HCT116 (cell line): Measurements from ENCODE around the gene MYO7B. TPM values are rescaled to one million over a fixed set of nuclear protein-coding genes. Genes with fewer than 3 reads are reported as not detected.

Experiments
- ATAC-seq: fragments of 200-7000 bp; cut with Tn5 transposase; 2 replicates; pipeline ENCODE4 v1.9.1; 2020; ENCODE audit warnings: mild to moderate bottlenecking, moderate library complexity
- BruUV-seq: library from RNA; stranded (reverse); fragments of 400-500 nt; replicated peaks from 2 replicates; lab custom pipeline; 2021; lab: Mats Ljungman, UMichigan
- CTCF ChIA-PET: fragments of 300-600 bp; sonication (Branson Sonifier 250); formaldehyde crosslinking; loops from one replicate; lab custom pipeline; 2021; ENCODE audit warnings: antibody characterized with exemption; lab: Charles Lee
- POLR2A ChIA-PET: fragments of 300-600, 350-600 bp; sonication (Branson Sonifier 250); formaldehyde crosslinking; loops from one replicate; lab custom pipeline; 2021; ENCODE audit warnings: antibody characterized with exemption; lab: Charles Lee
- RAD21 ChIA-PET, 2 experiments: fragments of 300-600 bp; sonication (Branson Sonifier 250); formaldehyde crosslinking; loops; one replicate each; lab custom pipeline; 2023; ENCODE audit warnings: low total read pairs in 2 of 2; ENCODE audit not compliant: uncharacterized antibody in 2 of 2, unreplicated experiment in 2 of 2, low non-redundant PET in 1 of 2; lab: Charles Lee
- DNase-seq: peaks from one replicate; pipeline ENCODE4 v3.0.0-alpha.2; 2010; ENCODE audit warnings: low read depth, low spot score
- H2AFZ ChIP-seq: fragments of 200-600 bp; shearing (Covaris generic), sonication (generic); 2 replicates; pipeline ENCODE4 v1.6.1; 2017; ENCODE audit warnings: low read depth, mixed run types, mixed read lengths, antibody characterized with exemption, low read length; ENCODE audit not compliant: poor library complexity, severe bottlenecking
- H3K27ac ChIP-seq: 2 replicates; pipeline ENCODE4 v1.5.1; 2012; ENCODE audit warnings: low read depth, low read length
- H3K27me3 ChIP-seq: fragments of 200-600 bp; sonication (generic); 2 replicates; pipeline ENCODE4 v1.6.1; 2016; ENCODE audit warnings: mixed run types, low read length, mixed read lengths; ENCODE audit not compliant: insufficient read depth
- H3K36me3 ChIP-seq, 2 experiments: fragments of 200-500 bp in 1 of 2; fragments of 200-600 bp in 1 of 2; sonication (Bioruptor generic) in 1 of 2; sonication (generic) in 1 of 2; 2 replicates each; pipeline versions ENCODE4 v1.5.1 to v1.6.1; 2014 to 2016; ENCODE audit warnings: low read length in 2 of 2, inconsistent platforms in 1 of 2, mixed read lengths in 1 of 2, mixed run types in 1 of 2; ENCODE audit not compliant: insufficient read depth in 2 of 2, control insufficient read depth in 1 of 2
- H3K4me1 ChIP-seq, 2 experiments: fragments of 200-600 bp in 1 of 2; sonication (generic) in 1 of 2; 2 replicates each; pipeline versions ENCODE4 v1.5.1 to v1.6.1; 2012 to 2017; ENCODE audit warnings: low read length in 2 of 2, inconsistent platforms in 1 of 2, mild to moderate bottlenecking in 1 of 2, mixed read lengths in 1 of 2, mixed run types in 1 of 2, moderate library complexity in 1 of 2; ENCODE audit not compliant: insufficient read depth in 2 of 2, control insufficient read depth in 1 of 2
- H3K4me2 ChIP-seq: fragments of 200-600 bp; sonication (generic); 2 replicates; pipeline ENCODE4 v1.6.1; 2017; ENCODE audit warnings: mixed run types, low read length, mixed read lengths
- H3K4me3 ChIP-seq, 2 experiments: fragments of 200-600 bp in 1 of 2; sonication (generic) in 1 of 2; replicated peaks in 1 of 2; 2 replicates each; pipeline ENCODE4 v1.5.1; 2011 to 2016; ENCODE audit warnings: low read length in 2 of 2, control low read depth in 1 of 2, low read depth in 1 of 2, mild to moderate bottlenecking in 1 of 2, mixed read lengths in 1 of 2, mixed run types in 1 of 2
- H3K79me2 ChIP-seq: fragments of 200-600 bp; sonication (generic); 2 replicates; pipeline ENCODE4 v1.6.1; 2017; ENCODE audit warnings: mild to moderate bottlenecking, mixed run types, low read length, moderate library complexity, mixed read lengths; ENCODE audit not compliant: insufficient read depth
- H3K9ac ChIP-seq: fragments of 200-600 bp; sonication (generic); 2 replicates; pipeline ENCODE4 v1.6.1; 2016; ENCODE audit warnings: low read length, mixed read lengths
- H3K9me2 ChIP-seq: fragments of 200-600 bp; sonication (generic), shearing (Covaris generic); 2 replicates; pipeline ENCODE4 v1.6.1; 2017; ENCODE audit warnings: mixed run types, mild to moderate bottlenecking, moderate library complexity; ENCODE audit not compliant: insufficient read depth
- H3K9me3 ChIP-seq, 2 experiments: fragments of 200-500 bp in 1 of 2; fragments of 200-600 bp in 1 of 2; sonication (Bioruptor generic) in 1 of 2; sonication (generic) in 1 of 2; 2 replicates each; pipeline ENCODE4 v1.6.1; 2014 to 2017; ENCODE audit warnings: low read length in 2 of 2, mixed read lengths in 2 of 2, inconsistent platforms in 1 of 2, low read depth in 1 of 2, mild to moderate bottlenecking in 1 of 2, mixed run types in 1 of 2, moderate library complexity in 1 of 2; ENCODE audit not compliant: control insufficient read depth in 1 of 2, insufficient read depth in 1 of 2
- H4K20me1 ChIP-seq: fragments of 200-600 bp; sonication (generic), shearing (Covaris generic); 2 replicates; pipeline ENCODE4 v1.6.1; 2017; ENCODE audit warnings: mixed run types, mild to moderate bottlenecking, moderate library complexity; ENCODE audit not compliant: insufficient read depth
- ATF3 ChIP-seq: IDR thresholded peaks from 2 replicates; pipeline ENCODE4 v1.6.1; 2012
- EGR1 ChIP-seq: IDR thresholded peaks from 2 replicates; pipeline ENCODE4 v1.6.1; 2012; ENCODE audit warnings: low read depth
- ELF1 ChIP-seq: IDR thresholded peaks from 2 replicates; pipeline ENCODE4 v1.6.1; 2012; ENCODE audit warnings: low read depth, borderline replicate concordance
- MAX ChIP-seq: IDR thresholded peaks from 2 replicates; pipeline ENCODE4 v1.6.1; 2012
- SIN3A ChIP-seq: IDR thresholded peaks from 2 replicates; pipeline ENCODE4 v1.6.1; 2012; ENCODE audit warnings: low read depth
- YY1 ChIP-seq: IDR thresholded peaks from 2 replicates; pipeline ENCODE4 v1.6.1; 2011; ENCODE audit warnings: low read length, low read depth, moderate library complexity, mild to moderate bottlenecking; ENCODE audit not compliant: insufficient replicate concordance; ENCODE audit errors: extremely low read depth
- ZFX ChIP-seq: fragments of 450-650 bp; IDR thresholded peaks from 2 replicates; pipeline ENCODE4 v1.6.1; 2017
- intact Hi-C: fragments of 100-400 bp; cut with micrococcal nuclease; formaldehyde crosslinking; loops from 2 replicates; pipeline ENCODE4 v1.10.0; 2022
- total RNA-seq: library from RNA; stranded (reverse); gene quantifications from one replicate; pipeline ENCODE4 v1.2.1, GENCODE V29; 2021; ENCODE audit not compliant: unreplicated experiment
- TF ChIP-seq, protein P1 (sequence below), 3 experiments: fragments of 200-600 bp in 1 of 3; sonication (generic) in 1 of 3; IDR thresholded peaks in 2 of 3; conservative IDR thresholded peaks in 1 of 3; 2 replicates each; pipeline ENCODE4 v1.5.1; 2012 to 2017; ENCODE audit warnings: low read depth in 2 of 3, low read length in 2 of 3, antibody characterized with exemption in 1 of 3, borderline replicate concordance in 1 of 3, control low read depth in 1 of 3, mild to moderate bottlenecking in 1 of 3, mixed read lengths in 1 of 3, mixed run types in 1 of 3, moderate library complexity in 1 of 3; ENCODE audit not compliant: insufficient read depth in 1 of 3

Gene MYO7B
- total RNA-seq, 1 experiment from 2014 or later, result 0.07 TPM

DNA sequence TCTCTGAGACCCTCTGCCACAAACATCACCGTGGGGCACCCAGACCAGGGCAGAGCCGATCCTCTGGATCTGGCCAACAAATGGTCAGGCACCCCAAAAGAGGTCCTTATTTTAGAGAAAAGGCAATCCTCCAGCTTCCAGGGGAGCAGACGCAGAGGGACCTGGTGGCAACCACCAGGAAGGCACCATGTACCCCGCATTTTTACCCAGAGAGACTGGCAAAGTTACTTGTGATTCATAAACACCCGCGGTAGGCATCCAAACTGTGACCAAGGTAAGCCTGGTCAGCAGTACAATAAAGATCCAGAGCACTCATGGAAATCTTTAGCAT lies 129.4 kb downstream of the MYO7B start:
- ATAC-seq, result no peak
- H3K9me3 ChIP-seq, result no peaks in the 10 kb centered on the region; a peak in 1 of 4 replicates
- H3K9ac ChIP-seq, result no peak overlapping the region
- H3K4me2 ChIP-seq, result no peak overlapping the region
- POLR2A ChIA-PET, result no interaction called here
- peaks cover 0 to 8% of the 10 kb centered on the region in 2 experiments; a peak in 1 of 4 replicates for H3K4me1 ChIP-seq
- H4K20me1 ChIP-seq, result no peaks in the 10 kb centered on the region
- no peak for DNase-seq
- no peaks in the 10 kb centered on the region for H3K9me2 ChIP-seq
- no peak overlapping the region for H3K4me3 ChIP-seq
- no peak overlapping the region for H2AFZ ChIP-seq
- H3K36me3 ChIP-seq, result no peaks in the 10 kb centered on the region
- intact Hi-C loops, result no loop called here
- TF ChIP-seq ZFX, result no peak
- TF ChIP-seq ATF3, result no peak
- no peak for TF ChIP-seq EGR1
- TF ChIP-seq MAX, result no peak
- TF ChIP-seq, protein P1, sequence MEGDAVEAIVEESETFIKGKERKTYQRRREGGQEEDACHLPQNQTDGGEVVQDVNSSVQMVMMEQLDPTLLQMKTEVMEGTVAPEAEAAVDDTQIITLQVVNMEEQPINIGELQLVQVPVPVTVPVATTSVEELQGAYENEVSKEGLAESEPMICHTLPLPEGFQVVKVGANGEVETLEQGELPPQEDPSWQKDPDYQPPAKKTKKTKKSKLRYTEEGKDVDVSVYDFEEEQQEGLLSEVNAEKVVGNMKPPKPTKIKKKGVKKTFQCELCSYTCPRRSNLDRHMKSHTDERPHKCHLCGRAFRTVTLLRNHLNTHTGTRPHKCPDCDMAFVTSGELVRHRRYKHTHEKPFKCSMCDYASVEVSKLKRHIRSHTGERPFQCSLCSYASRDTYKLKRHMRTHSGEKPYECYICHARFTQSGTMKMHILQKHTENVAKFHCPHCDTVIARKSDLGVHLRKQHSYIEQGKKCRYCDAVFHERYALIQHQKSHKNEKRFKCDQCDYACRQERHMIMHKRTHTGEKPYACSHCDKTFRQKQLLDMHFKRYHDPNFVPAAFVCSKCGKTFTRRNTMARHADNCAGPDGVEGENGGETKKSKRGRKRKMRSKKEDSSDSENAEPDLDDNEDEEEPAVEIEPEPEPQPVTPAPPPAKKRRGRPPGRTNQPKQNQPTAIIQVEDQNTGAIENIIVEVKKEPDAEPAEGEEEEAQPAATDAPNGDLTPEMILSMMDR (IDR thresholded peaks at IDR 0.05 in 2 of 3, conservative IDR thresholded peaks at IDR 0.05 in 1 of 3; ENCODE audit: borderline replicate concordance in 1 of 3, insufficient read depth in 1 of 3, low read depth in 2 of 3, low read length in 2 of 3), result no peak
- no peak for TF ChIP-seq ELF1
- no peak for TF ChIP-seq YY1
- no peak for TF ChIP-seq SIN3A
- no peaks in the 10 kb centered on the region for H3K79me2 ChIP-seq
- H3K27me3 ChIP-seq, result no peaks in the 10 kb centered on the region
- RAD21 ChIA-PET, result no interaction called here
- CTCF ChIA-PET, result no interaction called here
- BruUV-seq, result no TSS peak
- no peak overlapping the region for H3K27ac ChIP-seq
